SKM-1 treated with dmso at 0.1 percent for 144 hours (cell line): Measurements from ENCODE around the gene RAB11A.

Source experiments
- DNase-seq: peaks from one replicate; lab custom pipeline; 2025; ENCODE audit not compliant: unreplicated experiment; lab: John Stamatoyannopoulos, UW

RAB11A gene

GRCh38 chr15:65937476-65937875, 68.2 kb downstream of the RAB11A start:
- no peak for DNase-seq

- no peak for DNase-seq
These were observed 69.3 kb downstream of the RAB11A start for GRCh38 chr15:65938604-65939003.

- no peak for DNase-seq
These were observed 70.8 kb downstream of the RAB11A start for GRCh38 chr15:65939901-65940617.

GRCh38 chr15:65940618-65940909, 71.3 kb downstream of the RAB11A start:
- DNase-seq, result no peak
